HG03095 (cell line): ENCODE measurements around the gene FBXL2.
A peak's percentile ranks its signal among the peaks of the same experiment; 100 is the strongest.
"Not testable (repeated sequence)": the region's sequence is repeated elsewhere in the genome, so short reads cannot be mapped to it uniquely, and the experiment has no call there.

Experiments used
- ATAC-seq: cut with Tn5 transposase; IDR thresholded peaks from one replicate; pipeline ENCODE4 v1.9.1; 2021; ENCODE audit warnings: moderate library complexity; ENCODE audit not compliant: unreplicated experiment

The FBXL2 gene

DNA sequence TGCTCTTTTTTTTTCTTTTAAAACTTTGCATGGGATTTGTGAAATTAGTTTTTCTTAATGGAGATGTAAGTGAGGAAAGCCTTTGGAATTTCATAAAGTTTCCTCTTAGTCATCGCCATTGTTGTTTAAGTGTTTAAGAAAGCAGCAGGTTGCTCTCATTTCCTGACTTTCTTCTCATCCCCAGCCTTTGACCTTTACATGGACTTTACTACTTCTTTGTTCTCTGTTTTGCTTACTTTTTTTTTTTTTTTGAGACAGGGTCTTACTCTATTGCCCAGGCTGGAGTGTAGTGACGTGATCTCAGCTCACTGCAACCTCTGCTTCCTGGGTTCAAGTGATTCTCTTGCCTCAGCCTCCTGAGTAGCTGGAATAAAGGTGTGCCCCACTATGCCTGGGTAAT lies 38.6 kb downstream of the FBXL2 start:
- no peak for ATAC-seq

DNA sequence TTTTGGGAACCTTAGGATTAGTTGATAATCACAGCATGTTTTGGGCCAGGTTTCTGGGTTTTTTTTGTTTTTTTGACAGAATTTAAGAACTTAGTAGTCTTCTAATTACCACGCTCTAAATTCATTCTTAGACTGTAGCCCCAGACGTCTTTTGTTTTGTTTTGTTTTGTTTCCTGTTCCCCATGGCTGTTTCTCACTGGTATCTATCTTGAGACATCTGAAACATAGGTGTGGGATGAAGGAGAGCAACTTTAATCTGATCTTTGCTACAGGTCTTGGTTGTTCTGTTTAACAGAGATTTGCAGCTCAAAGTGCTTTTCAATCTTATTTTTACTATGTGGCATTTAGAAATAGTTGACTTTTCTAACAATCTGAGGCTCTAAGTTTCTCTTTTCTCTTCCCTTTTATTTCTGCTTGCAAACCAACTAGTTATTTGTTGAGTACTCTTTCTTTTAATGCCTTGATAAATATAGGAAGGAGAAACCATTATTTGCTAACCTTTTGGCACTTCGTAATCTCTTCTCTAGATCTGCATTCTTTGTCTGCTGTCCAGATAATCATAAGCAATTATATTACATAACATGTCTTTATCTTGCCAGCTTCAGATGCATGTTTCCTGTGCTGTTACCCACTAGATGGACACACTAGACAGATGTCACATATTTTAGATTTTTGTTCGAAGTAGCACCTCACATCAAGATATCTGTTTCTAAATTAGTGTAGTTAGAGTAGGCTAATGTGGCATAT lies 40.9 kb downstream of the FBXL2 start:
- no peak for ATAC-seq

DNA sequence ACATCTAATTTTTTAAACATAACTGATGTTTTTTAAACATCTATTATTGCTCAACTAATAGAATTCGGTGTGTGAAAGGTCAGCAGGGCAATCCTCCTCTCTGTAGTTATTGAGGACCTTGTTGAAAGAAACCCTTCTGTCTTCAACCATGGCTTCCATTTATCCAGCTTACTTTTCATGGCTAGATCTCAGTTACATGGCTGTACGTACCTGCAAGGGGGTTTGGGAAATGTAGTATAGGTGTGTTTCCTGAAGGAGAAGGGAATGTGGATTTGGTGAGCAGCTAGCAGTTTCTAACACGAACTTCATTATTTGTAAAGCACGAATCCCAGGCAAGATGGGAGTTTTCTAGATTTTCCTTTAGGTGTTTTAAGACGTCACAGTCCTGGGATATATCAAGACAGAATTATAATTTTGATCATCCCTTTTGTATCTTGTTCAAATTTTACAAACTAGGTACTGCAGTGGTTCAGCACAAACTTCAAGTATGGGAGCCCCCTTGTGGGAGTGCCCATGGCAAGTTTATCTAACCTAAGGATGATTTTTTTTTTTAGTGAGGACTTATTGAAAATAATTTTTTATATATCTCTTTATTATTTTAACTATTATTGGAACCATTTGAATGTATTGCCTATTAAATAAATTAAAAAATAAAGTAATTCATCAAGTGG lies 41.6 kb downstream of the FBXL2 start:
- ATAC-seq = no peak

DNA sequence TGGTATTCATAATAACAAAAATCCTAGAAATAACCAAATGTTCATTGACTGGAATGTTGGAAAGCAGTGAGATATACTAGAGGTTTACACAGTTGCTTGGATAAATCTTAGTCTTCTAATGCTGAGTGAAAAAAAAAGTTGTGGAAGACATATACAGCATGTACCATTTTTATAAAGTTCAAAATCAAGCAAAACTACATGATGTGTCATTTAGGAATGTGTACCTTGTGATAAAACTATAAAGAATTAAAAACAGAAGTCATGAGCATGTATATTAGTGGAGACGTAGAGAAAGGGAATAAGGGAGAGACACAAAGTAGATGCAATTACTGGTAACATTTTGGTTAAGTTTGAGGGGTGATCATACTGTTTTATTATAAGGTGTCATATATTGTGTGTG lies 45.2 kb downstream of the FBXL2 start:
- ATAC-seq = no peak

DNA sequence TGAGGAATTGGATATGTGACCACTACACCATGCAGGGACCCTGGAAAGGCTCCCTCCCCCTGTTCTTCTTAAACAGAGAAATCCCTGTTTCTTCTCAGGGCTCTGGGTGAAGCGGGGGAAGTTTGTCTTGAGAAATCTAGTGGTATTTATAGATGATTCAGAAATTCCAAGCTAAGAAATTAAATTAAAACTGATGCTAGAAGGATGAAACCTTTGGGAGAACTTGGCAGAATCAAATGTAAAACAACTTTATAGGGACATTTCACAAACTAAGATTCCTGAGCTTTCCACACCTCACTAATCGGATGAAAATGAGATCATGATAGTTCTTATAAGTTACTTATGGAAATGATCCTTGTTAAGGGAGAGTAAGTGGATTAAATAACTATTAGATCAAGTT lies 54.2 kb downstream of the FBXL2 start:
- ATAC-seq = no peak

DNA sequence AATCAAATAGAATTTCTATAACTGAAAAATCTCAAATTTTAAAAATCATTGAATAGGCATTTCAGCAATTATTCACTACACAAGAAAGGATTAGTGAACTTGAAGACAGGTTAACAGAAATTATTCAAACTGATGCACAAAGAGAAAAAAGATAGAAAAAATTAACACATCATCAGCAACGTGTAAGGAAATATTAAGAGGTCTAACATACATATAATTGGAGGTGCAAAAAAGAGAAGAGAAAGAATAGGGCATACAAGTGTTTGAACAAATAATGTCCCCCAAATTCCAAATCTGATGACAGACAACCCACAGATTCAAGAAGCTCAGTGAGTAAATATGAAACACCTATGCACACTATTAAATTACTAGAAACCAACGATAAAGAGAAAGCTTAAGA lies 57.1 kb downstream of the FBXL2 start:
- no peak for ATAC-seq

DNA sequence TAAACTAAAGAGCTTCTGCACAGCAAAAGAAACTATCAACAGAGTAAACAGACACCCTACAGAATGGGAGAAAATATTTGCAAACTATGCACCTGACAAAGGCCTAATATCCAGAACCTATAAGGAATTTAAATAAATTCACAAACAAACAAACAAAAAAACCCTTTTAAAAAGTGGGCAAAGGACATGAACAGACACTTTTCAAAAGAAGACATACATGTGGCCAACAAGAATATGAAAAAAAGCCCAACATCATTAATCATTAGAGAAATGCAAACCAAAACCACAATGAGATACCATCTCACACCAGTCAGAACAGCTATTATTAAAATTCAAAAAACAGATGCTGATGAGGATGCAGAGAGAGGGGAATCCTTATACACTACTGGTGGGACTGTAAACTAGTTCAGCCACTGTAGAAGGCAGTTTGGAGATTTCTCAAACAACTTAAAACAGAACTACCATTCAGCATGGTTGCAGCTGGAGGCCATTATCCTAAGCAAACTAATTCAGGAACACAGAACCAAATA lies 61.8 kb downstream of the FBXL2 start:
- not testable (repeated sequence) for ATAC-seq

DNA sequence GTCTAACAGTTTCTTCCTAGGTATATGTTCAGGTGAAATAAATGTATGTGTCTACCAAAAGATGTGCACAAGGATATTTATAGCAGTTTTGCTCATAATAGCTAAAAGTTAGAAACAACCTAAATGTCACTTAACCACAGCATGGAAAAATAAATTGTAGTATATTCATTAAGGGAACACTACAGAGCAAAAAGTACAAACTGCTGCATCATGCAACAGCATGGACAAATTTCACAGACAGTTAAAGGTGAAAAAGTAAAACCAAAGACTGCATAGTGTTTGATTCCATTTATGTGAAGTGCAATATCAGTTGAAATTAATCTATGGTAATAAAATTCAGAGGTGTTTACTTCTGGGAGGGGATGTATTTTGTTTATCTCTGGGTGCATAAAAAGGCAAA lies 62.5 kb downstream of the FBXL2 start:
- no peak for ATAC-seq

DNA sequence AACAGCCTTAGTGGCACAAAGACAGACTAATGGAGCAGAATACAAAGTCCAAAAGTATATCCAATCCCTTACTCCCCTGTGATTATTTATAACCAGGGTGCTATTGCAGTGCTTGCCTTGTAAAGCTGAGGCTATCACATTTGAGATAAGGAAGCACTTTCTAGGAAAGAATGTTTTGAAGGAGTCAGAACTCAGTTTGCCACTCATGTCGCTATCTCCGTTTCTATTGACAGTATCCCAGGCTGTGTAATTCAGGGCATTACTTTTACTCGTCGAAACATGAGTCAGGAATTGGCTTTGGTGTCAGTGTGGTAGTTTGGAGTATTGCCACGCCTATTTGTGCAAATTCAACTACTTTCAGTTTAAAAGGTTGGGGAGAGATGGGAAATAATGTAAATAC lies 78.4 kb downstream of the FBXL2 start:
- ATAC-seq = no peak

DNA sequence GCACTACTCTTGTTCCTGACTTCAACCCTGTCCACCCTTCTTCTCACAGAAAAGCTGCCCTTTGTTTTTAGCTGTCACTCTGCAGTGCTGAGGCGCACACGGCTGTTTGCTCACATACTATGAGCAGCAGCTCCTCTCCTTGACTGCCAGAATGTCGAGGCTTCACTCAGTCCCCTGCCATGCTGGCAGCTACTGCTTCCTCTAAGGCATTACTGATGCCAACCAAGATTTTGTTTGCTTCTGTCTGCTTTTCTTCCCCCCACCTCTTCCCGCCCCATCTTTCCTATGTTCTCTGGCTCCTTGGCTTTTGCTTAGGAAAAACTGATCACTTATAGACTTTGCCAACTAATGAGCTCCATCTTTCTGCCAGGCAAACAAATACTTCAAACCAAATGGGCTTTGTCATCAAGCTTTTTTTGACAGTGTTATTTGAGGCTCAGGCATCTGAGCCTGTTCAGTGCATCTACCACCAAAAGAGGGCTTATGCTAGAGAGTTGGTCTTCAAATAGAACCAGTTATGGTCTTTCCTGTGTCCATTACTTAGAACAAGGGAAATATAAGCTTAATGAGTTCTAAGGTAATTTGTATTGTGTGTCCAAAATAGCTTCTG lies 81.0 kb downstream of the FBXL2 start:
- no peak for ATAC-seq

DNA sequence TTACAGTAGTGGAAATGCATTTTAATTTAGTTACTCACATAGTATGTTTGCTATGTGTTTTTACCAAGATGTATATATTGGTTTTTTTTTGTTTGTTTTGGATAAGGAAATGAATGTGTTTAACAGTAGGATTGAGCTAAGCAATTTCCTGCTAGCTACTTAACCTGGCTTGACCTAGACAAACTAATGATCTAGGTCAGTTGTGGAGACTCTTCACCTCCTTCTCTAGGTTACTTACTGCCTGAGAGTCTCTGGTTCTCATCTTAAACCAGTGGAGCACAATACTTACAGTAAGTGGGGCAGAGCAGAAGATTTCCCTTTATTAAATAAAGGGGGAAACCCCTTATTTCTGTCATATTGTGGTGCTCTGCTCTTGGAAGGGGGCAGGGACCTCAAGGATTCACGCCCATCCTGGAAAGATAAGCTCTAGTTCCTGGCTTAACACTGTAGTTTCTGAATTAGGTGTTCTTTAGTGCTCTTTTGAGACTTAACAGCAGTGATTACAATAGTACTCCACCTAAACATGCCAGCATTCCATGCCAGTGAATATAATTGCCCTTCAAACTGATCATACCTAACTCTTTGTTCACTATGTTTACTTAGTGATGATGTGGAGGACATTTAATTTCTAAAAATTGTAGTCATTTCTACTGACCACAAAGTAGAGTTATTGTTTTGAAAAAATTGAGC lies 83.0 kb downstream of the FBXL2 start:
- ATAC-seq = no peak

DNA sequence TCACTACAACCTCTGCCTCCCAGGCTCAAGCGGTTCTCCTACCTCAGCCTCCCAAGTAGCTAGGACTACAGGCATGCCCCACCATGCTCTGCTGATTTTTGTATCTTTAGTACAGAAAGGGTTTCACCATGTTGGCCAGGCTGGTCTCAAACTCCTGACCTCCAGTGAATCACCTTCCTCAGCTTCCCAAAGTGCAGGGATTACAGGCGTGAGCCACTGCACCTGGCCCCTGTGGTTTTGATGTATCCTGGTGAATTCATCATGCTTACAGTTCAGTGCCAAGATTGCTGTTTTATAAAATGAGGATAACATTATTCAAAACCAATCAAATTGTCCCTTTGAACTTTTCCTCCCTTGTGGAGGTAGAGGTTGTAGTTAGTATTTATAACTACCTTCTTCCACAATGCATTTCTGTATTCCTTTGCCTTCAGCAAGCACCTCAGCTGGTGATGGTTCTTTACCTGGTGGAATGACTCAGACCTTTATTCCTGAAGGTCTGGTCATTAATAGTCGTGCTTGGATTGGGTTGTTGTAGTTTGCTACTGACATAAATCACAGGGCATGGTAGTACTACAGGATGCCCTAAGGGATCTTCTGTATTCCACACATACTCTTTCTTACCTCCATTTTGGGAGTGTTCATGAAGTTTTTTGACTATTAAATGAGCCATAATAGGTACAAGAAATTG lies 86.0 kb downstream of the FBXL2 start:
- ATAC-seq = no peak

DNA sequence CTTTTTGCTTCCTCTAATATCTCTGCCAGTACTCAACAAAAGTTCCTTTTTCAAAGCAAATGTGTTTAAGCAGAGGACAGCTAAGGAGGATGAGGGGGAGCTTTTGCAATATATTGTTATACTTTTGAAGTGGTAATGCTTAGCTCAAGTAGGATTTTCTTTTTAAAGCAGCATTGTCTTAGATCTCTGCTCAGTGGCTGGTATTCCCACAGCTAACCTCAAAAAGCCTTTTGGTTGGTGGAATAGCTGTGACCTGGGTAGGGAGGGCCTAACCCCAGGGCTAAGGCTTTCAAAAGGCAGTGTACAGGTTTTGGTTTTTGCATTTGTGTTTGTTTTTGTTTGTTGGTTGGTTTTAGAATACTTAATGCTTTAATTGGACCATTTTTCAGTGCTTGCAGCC lies 86.8 kb downstream of the FBXL2 start:
- no peak for ATAC-seq

DNA sequence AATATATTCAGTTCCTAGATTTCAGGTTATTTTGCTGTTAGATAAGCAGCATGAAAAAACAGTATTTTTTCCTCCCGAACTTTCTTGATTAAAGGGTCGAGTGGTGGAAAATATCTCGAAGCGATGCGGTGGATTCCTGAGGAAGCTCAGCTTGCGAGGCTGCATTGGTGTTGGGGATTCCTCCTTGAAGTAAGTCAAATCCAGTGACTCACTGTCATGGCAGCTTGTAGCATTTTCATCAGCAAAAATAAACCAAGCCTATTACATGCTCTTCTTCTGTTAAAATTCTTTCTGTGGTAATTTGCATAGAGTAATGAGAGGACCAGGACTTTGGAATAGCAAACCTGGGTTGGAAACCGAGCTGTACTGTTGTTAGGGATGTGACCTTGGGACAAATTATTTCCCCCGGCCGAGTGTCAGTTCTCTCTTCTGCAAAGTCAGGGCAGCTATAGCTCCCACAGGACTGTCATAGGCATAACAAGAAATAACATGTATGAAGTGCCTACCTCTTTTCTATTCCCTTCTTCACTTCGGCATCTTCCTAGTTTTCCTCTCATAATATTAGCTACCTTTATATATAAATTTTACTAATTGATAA lies 87.4 kb downstream of the FBXL2 start:
- ATAC-seq = no peak

DNA sequence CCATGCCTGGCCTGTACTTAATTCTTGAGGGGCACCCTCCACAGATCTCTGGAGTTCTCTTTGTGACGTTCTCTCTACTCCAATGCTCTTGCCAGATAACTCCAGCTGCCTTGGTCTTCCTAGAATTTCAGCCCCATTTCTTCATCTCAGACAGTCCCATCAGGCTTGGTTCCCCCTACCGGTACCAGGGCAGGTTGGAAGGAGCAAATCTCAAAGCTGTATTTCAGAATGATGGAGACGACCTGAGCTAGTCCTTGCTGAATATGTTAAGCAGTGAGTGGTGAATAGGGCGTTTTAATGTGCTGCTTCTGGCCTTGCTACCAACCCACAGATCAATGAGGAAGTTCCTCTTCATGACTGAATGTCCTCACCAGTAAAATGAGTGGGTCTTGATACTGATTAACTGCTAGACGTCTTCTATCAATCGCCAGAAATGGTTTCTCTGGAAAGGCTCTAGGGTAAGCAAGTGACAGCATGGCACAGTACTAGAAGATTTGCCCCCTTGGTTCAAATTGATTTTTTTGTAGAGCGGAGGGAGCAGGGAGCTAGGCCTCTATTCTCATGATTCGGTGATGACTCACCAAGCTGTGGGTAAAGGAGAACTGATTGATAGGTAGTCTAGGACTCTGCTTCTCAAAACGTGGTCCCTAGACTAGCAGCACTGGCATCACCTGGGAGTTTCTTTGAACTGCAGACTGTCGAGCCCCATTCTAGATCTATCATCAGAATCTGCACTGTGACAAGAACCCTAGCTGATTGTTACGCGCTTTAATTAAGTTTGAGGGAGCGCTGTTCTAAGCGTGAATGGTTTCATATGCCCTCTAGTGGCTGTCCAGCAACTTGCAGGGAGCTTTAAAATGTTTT lies 95.2 kb downstream of the FBXL2 start:
- ATAC-seq = peak; percentile 66

DNA sequence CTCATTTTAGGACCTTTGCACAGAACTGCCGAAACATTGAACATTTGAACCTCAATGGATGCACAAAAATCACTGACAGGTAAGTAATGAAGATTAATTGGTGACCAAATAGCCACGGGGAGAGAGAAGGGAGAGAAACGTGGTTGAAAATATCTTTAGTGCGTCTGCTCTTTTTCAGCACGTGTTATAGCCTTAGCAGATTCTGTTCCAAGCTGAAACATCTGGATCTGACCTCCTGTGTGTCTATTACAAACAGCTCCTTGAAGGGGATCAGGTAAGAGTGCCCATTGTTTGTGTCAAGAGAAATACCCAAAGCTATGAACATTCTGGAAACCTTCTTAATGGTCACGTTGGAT lies 95.8 kb downstream of the FBXL2 start:
- no peak for ATAC-seq

DNA sequence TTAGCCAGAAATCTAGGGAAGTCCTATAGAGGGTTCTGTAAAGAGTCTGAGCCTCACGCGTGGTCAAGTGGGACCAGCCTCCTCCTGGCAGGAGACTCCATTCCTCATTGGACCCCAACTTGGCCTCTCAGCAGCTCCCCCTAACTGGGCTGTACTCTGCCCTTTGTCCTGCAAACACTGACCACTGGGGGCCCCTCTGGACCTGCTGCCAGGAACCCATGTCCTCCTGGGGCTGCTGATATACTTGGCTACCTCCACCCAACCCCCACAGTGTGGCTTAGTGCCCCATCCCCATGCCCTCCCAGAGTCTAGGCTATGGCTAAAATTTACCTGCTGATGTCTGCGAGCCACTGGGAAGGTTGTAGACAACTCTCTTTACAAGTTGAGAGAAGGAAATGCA lies 100.2 kb downstream of the FBXL2 start:
- ATAC-seq = no peak

DNA sequence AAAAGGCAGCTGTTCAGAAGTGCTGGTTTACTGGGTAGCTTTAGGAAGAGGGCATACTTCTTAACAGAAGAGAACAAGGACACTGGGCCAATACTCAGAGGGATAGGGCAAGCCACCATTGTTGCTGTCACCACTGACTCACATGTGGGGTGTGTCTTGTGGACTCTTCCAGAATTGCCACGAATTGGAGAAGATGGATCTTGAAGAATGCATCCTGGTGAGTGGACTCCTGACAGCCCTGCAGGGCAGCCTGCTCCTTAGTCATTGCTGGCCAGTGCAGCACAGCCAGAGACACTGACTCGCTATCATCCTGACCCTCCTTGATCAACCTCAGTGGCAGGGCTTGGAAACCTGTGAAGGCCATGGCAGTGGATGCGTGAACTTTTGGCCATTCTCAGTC lies 100.7 kb downstream of the FBXL2 start:
- no peak for ATAC-seq

DNA sequence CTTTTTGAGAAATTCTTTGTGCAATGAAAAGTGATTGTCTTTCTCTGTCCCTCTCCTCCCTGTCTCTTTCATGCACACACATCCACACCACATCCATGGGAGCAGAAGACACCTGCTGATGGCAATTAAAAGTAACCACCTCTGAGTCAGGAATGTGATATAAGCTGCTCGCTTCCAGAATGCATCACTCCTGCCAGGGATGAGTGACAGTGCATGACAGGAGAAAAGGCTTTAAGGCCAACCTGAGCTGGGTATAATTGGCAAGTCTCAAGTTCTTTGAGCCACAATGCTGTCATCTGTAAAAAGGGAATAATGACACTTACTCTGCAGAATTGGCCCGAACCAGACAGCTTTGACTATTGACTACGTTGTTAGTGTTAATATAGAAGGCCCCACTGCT lies 103.4 kb downstream of the FBXL2 start:
- ATAC-seq = no peak

DNA sequence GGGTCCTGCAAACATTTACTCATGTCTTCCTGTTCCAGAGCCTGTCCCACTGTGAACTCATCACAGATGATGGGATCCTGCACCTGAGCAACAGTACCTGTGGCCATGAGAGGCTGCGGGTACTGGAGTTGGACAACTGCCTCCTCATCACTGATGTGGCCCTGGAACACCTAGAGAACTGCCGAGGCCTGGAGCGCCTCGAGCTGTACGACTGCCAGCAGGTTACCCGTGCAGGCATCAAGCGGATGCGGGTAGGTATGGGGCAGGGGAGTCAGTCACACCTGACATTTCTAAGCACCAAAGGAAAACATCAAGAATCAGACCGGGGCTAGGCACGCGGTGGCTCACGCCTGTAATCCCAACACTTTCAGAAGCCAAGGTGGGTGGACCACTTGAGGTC lies 106.7 kb downstream of the FBXL2 start:
- ATAC-seq = no peak
